GM12873 (cell line): ENCODE data around the gene INCENP.

Source experiments
- TF ChIP-seq, protein P1 (sequence below): IDR thresholded peaks from 2 replicates; pipeline ENCODE4 v1.5.1; 2012; ENCODE audit warnings: low read depth, mild to moderate bottlenecking, moderate library complexity, low read length, control low read depth; ENCODE audit not compliant: insufficient read depth; ENCODE audit errors: missing control alignments

Gene INCENP

DNA sequence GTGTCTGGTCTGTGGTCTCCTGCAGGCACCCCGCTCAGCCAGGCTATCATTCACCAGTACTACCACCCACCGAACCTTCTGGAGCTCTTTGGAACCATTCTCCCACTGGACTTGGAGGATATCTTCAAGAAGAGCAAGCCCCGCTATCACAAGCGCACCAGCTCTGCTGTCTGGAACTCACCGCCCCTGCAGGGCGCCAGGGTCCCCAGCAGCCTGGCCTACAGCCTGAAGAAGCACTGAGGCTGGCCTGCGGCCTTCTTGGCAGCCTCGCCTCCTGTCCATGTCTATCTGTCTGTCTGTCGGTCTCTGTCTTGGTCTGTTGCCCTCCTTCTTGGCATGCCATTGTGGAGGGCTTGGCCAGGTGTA, 27.9 kb downstream of the INCENP start:
- TF ChIP-seq, protein P1, sequence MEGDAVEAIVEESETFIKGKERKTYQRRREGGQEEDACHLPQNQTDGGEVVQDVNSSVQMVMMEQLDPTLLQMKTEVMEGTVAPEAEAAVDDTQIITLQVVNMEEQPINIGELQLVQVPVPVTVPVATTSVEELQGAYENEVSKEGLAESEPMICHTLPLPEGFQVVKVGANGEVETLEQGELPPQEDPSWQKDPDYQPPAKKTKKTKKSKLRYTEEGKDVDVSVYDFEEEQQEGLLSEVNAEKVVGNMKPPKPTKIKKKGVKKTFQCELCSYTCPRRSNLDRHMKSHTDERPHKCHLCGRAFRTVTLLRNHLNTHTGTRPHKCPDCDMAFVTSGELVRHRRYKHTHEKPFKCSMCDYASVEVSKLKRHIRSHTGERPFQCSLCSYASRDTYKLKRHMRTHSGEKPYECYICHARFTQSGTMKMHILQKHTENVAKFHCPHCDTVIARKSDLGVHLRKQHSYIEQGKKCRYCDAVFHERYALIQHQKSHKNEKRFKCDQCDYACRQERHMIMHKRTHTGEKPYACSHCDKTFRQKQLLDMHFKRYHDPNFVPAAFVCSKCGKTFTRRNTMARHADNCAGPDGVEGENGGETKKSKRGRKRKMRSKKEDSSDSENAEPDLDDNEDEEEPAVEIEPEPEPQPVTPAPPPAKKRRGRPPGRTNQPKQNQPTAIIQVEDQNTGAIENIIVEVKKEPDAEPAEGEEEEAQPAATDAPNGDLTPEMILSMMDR = no peak

DNA sequence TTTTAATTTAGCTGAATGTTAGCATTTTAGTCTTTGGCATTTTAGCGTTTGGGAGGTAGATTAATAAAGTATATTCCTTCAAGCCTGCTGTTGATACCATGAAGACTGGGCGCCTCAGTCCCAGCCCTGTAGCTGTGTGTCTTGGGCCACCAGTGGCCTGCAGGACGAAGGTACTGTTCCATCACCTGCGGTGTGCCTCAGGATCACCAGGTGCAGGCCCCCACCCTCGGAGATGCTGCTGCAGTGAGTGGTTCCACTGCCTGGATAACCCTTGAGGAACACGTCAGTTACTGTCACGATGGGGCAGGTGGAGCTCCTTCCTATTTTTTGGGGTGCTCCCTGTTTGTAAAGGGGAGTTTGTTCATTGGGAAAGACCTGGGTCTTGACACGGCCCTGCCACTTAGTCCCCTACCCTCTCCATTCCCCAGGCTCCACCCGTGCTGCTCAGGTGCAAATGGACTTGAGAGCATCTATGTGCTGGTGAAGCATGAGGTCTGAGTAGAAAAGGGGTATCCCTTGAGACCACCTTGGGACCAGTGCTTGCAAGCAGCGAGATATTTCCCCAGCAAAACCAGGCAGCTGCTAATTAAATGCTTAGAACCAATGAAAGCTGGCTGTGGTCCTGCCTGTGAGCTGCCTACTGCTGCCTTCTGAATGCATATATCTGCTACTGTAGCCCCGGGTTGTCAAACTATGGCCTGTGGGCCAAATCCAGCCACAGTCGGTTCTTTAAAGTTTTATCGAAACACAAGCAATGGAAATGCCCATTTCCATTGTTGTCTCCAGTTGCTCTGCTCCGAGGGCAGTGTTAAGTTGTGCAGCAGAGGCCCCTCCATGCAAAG, 28.7 kb downstream of the INCENP start:
- TF ChIP-seq, protein P1 = no peak

DNA sequence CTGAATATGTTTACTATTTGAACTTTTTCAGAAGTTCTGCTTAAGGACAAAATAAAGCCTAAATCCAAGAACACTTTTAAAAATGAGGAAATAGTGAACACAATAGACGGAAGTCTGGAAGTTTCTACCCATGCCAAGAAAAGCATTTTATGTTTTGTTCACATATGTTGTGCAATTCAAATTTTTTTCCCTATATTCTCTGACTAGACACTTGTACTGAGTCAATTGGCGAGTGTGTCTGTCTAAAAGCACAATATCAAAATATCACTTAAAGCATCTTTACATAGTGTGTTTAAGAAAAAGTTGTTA, 29.2 kb downstream of the INCENP start:
- TF ChIP-seq, protein P1 = no peak

DNA sequence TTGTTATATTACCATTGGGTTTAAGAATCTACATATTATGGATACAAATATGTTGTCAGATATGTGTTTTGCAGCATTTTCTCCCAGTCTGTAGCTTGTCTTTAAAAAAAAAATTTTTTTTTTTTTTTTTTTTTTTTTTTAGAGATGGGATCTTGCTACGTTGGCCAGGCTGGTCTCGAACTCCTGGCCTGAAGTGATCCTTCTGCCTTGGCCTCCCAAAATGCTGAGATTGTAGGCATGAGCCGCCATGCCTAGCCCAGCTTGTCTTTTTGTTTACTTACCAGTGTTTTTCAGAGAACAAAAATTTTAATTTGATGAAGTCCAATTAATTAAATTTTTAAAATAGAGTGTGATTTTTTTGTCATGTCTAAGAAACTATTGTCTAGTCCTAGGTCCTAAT, 29.8 kb downstream of the INCENP start:
- TF ChIP-seq, protein P1 = no peak

DNA sequence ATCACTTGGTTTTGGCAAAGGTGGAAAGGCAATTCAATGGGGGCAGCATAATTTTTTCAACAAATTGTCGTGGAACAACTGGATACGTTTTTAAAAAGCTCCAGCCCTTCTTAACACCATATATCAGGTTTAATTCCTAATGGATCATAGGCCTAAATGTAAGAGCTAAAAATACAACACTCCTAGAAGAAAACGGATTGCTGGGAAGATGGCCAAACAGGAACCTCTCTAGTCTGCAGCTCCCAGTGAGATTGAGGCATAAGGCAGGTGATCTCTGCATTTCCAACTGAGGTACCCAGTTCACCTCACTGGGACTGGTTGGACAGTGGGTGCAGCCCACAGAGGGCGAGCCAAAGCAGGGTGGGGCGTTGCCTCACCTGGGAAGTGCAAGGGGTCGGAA, 33.8 kb downstream of the INCENP start:
- TF ChIP-seq, protein P1 = no peak

DNA sequence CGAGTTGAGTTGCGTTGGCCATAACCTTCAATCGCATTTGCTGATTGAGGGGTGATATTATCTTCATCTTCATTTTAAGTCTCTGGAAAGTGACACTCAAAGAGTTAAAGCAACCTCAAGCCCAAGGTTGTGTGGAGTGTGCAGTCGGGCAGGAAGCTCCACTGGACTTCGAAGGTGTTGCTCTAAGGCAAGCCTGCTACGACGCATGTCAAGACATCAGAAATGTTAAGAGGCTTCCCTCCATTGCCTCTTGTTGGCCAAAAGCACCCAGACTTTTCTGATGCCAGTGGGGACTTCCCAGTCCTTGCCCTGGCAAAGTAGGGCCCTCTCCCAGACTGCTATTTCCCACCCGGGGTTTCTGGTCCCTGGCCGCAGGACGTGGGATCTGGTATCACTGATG, 42.6 kb downstream of the INCENP start:
- TF ChIP-seq, protein P1 = no peak

DNA sequence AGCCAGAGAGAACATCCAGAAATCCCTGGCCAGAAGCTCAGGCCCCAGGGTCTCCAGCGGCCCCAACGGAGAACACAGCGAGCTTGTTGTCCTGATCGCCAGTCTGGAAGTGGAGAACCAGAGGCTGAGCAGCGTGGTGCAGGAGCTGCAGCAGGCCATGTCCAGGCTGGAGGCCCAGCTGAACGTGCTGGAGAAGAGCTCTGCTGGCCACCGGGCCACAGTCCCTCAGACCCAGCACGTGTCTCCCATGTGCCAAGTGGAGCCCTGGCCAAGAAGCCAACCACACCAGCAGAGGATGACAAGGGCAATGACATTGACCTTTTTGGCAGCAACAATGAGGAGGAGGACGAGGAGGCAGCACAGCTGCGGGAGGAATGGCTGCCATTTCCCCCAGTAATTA, 45.6 kb downstream of the INCENP start:
- TF ChIP-seq, protein P1 = no peak
